Calu3 (cell line): ENCODE results near the gene HMCN1. TPM values are rescaled to one million over a fixed set of nuclear protein-coding genes. Genes with fewer than 3 reads are reported as not detected.

Source experiments
- BruUV-seq: library from RNA; stranded (reverse); fragments of 400-500 nt; replicated peaks from 2 replicates; lab custom pipeline; 2021; lab: Mats Ljungman, UMichigan
- CTCF ChIA-PET: fragments of 300-600 bp; sonication (Branson Sonifier 250); formaldehyde crosslinking; loops from one replicate; lab custom pipeline; 2022; ENCODE audit warnings: antibody characterized with exemption; lab: Charles Lee
- DNase-seq: peaks from one replicate; pipeline ENCODE4 v3.0.0; 2022
- H3K27ac Mint-ChIP-seq: one replicate; pipeline ENCODE4 v1.8.0; 2022; ENCODE audit warnings: mixed read lengths; ENCODE audit not compliant: unreplicated experiment
- H3K27me3 Mint-ChIP-seq: one replicate; pipeline ENCODE4 v1.8.0; 2022; ENCODE audit warnings: mixed read lengths; ENCODE audit not compliant: unreplicated experiment
- H3K36me3 Mint-ChIP-seq: one replicate; pipeline ENCODE4 v1.8.0; 2022; ENCODE audit warnings: mild to moderate bottlenecking, moderate library complexity, mixed read lengths; ENCODE audit not compliant: insufficient read depth, unreplicated experiment
- H3K4me1 Mint-ChIP-seq: one replicate; pipeline ENCODE4 v1.8.0; 2022; ENCODE audit warnings: mild to moderate bottlenecking, low read depth, mixed read lengths; ENCODE audit not compliant: unreplicated experiment
- H3K4me3 Mint-ChIP-seq: one replicate; pipeline ENCODE4 v1.8.0; 2022; ENCODE audit warnings: mild to moderate bottlenecking, low read depth, moderate library complexity, mixed read lengths; ENCODE audit not compliant: unreplicated experiment
- H3K9me3 Mint-ChIP-seq: one replicate; pipeline ENCODE4 v1.8.0; 2022; ENCODE audit warnings: low read depth, mixed read lengths; ENCODE audit not compliant: unreplicated experiment
- CTCF ChIP-seq: fragments of 200-600 bp; IDR thresholded peaks from one replicate; pipeline ENCODE4 v1.8.0; 2022; ENCODE audit warnings: antibody characterized with exemption; ENCODE audit not compliant: unreplicated experiment
- intact Hi-C: fragments of 100-400 bp; cut with micrococcal nuclease; formaldehyde crosslinking; loops from one replicate; pipeline ENCODE4 v1.10.0; 2022; ENCODE audit not compliant: unreplicated experiment
- total RNA-seq: library from RNA; stranded (reverse); gene quantifications from 2 replicates; pipeline ENCODE4 v1.2.3, GENCODE V29; 2022

HMCN1 gene
- total RNA-seq, 1 experiment from 2014 or later, result 0.05 TPM

GRCh38 chr1:185926588-185926987 is 192.4 kb downstream of the HMCN1 start:
- no peak for TF ChIP-seq CTCF
- Mint-ChIP-seq H3K27me3 (no peaks in the 10 kb centered on the region), H3K36me3 (no peaks in the 10 kb centered on the region), H3K27ac (no peak overlapping the region), H3K4me1 (no peaks in the 10 kb centered on the region), H3K9me3 (no peaks in the 10 kb centered on the region), H3K4me3 (no peak overlapping the region)
- DNase-seq, result no peak
- intact Hi-C loops, result no loop called here
- BruUV-seq, result no TSS peak
- CTCF ChIA-PET, result no interaction called here

- H3K27ac Mint-ChIP-seq, result no peak overlapping the region
- DNase-seq, result no peak
- no peaks in the 10 kb centered on the region for H3K27me3 Mint-ChIP-seq
- no TSS peak for BruUV-seq
- CTCF ChIA-PET, result no interaction called here
- no peaks in the 10 kb centered on the region for H3K36me3 Mint-ChIP-seq
- no peaks in the 10 kb centered on the region for H3K9me3 Mint-ChIP-seq
- intact Hi-C loops, result no loop called here
- no peaks in the 10 kb centered on the region for H3K4me1 Mint-ChIP-seq
- TF ChIP-seq CTCF, result no peak
- H3K4me3 Mint-ChIP-seq, result no peak overlapping the region
Measured at GRCh38 chr1:185929776-185930175, 195.6 kb downstream of the HMCN1 start.

- no peak overlapping the region for H3K4me3 Mint-ChIP-seq
- no peaks in the 10 kb centered on the region for H3K36me3 Mint-ChIP-seq
- no peaks in the 10 kb centered on the region for H3K4me1 Mint-ChIP-seq
- H3K9me3 Mint-ChIP-seq, result no peaks in the 10 kb centered on the region
- H3K27ac Mint-ChIP-seq, result no peak overlapping the region
- intact Hi-C loops, result no loop called here
- DNase-seq, result no peak
- no TSS peak for BruUV-seq
- no peak for TF ChIP-seq CTCF
- H3K27me3 Mint-ChIP-seq, result no peaks in the 10 kb centered on the region
- CTCF ChIA-PET, result no interaction called here
Measured at GRCh38 chr1:185931438-185931837, 197.2 kb downstream of the HMCN1 start.

- no TSS peak for BruUV-seq
- TF ChIP-seq CTCF, result no peak
- Mint-ChIP-seq H3K9me3 (no peaks in the 10 kb centered on the region), H3K27ac (no peak overlapping the region), H3K27me3 (no peaks in the 10 kb centered on the region), H3K4me1 (no peaks in the 10 kb centered on the region), H3K36me3 (no peaks in the 10 kb centered on the region), H3K4me3 (no peak overlapping the region)
- DNase-seq, result no peak
- intact Hi-C loops, result no loop called here
- CTCF ChIA-PET, result no interaction called here
Measured at GRCh38 chr1:185933580-185933979, 199.4 kb downstream of the HMCN1 start.
